Peyer's patch (tissue), 4 donors: ENCODE results near the gene TSPOAP1. TPM values are rescaled to one million over a fixed set of nuclear protein-coding genes. Genes with fewer than 3 reads are reported as not detected.

ENCODE experiments used
- DNase-seq, 3 donors: peaks; one replicate each; pipeline ENCODE4 v3.0.0-alpha.2; 2017 to 2019
- H3K27ac ChIP-seq, 4 donors: fragments of 200-600 bp; sonication (generic); one replicate each; pipeline ENCODE4 v1.5.1; 2016 to 2019
- H3K27me3 ChIP-seq, 2 donors: fragments of 200-600 bp; sonication (generic); one replicate each; pipeline ENCODE4 v1.5.1; 2019
- H3K36me3 ChIP-seq, 3 donors: fragments of 200-600 bp; sonication (generic); one replicate each; pipeline ENCODE4 v1.5.1; 2016 to 2019
- H3K4me1 ChIP-seq, 4 donors: fragments of 200-600 bp; sonication (generic); one replicate each; pipeline ENCODE4 v1.5.1; 2016 to 2019
- H3K4me3 ChIP-seq, 4 donors: fragments of 200-600 bp; sonication (generic); 1 replicate in 3 of 4; 2 replicates in 1 of 4; pipeline ENCODE4 v1.5.1; 2016 to 2019; ENCODE audit warnings: mild to moderate bottlenecking in 1 of 4
- H3K9me3 ChIP-seq, 4 donors: fragments of 200-600 bp; sonication (generic); one replicate each; pipeline ENCODE4 v1.5.1; 2016 to 2019; ENCODE audit warnings: mild to moderate bottlenecking in 1 of 4
- CTCF ChIP-seq, 6 experiments: fragments of 450-650 bp in 4 of 6; fragments of 200-600 bp in 2 of 6; sonication (generic) in 1 of 6; IDR thresholded peaks; one replicate each; pipeline ENCODE4 v1.5.1; 2017 to 2019; ENCODE audit warnings: antibody characterized with exemption in 6 of 6, mild to moderate bottlenecking in 3 of 6, moderate library complexity in 1 of 6
- POLR2A ChIP-seq, 2 donors: fragments of 450-650 bp; IDR thresholded peaks; one replicate each; pipeline ENCODE4 v1.5.1; 2017; ENCODE audit warnings: antibody characterized with exemption in 2 of 2, mild to moderate bottlenecking in 2 of 2, moderate library complexity in 2 of 2
- total RNA-seq, 4 donors: library from RNA; depleted of rRNA; stranded (reverse); fragments of >200 nt; gene quantifications; one replicate each; pipeline ENCODE4 v1.1.0, GENCODE V29; 2016

Gene TSPOAP1
- total RNA-seq, 4 donors from 2014 or later = 9.1 to 11.9 (median 10.4) TPM

- Histone ChIP-seq H3K27me3 (no peaks in the 10 kb centered on the region), H3K4me3 (peak overlapping the region in 3 of 4 donors; percentile 11 to 88 (median 62)), H3K27ac (peak overlapping the region; percentile 87 to 97 (median 95)), H3K36me3 (no peaks in the 10 kb centered on the region), H3K4me1 (peaks cover 0 to 49% (median 28%) of the 10 kb centered on the region in 4 donors), H3K9me3 (no peaks in the 10 kb centered on the region)
- TF ChIP-seq CTCF (IDR thresholded peaks at IDR 0.05) (no peak), POLR2A (IDR thresholded peaks at IDR 0.05) (no peak)
- DNase-seq = no peak
Observed at GRCh38 chr17:58334256-58334655, 5.7 kb upstream of the TSPOAP1 start.

- Histone ChIP-seq H3K4me3 (peak overlapping the region; percentile 57 to 88 (median 72)), H3K4me1 (peaks cover 0 to 45% (median 28%) of the 10 kb centered on the region in 4 donors), H3K27ac (peak overlapping the region; percentile 79 to 97 (median 95)), H3K27me3 (no peaks in the 10 kb centered on the region), H3K36me3 (no peaks in the 10 kb centered on the region), H3K9me3 (no peaks in the 10 kb centered on the region)
- no peak for TF ChIP-seq CTCF (IDR thresholded peaks at IDR 0.05)
- no peak for TF ChIP-seq POLR2A (IDR thresholded peaks at IDR 0.05)
- DNase-seq = peak in 1 of 3 donors; percentile 46
Observed at GRCh38 chr17:58333736-58334207, 5.2 kb upstream of the TSPOAP1 start.

GRCh38 chr17:58332778-58333735 is 4.5 kb upstream of the TSPOAP1 start:
- TF ChIP-seq POLR2A (IDR thresholded peaks at IDR 0.05) (no peak), CTCF (IDR thresholded peaks at IDR 0.05) (no peak)
- peak; percentile 51 to 80 (median 77) for DNase-seq
- H3K4me3 ChIP-seq = peak overlapping the region; percentile 57 to 88 (median 72)
- no peaks in the 10 kb centered on the region for H3K36me3 ChIP-seq
- peaks cover 0 to 38% (median 28%) of the 10 kb centered on the region in 4 donors for H3K4me1 ChIP-seq
- H3K27ac ChIP-seq = peak overlapping the region; percentile 79 to 97 (median 95)
- no peaks in the 10 kb centered on the region for H3K9me3 ChIP-seq
- no peaks in the 10 kb centered on the region for H3K27me3 ChIP-seq

- Histone ChIP-seq H3K27me3 (no peaks in the 10 kb centered on the region), H3K27ac (peak overlapping the region; percentile 79 to 97 (median 95)), H3K4me1 (peaks cover 0 to 34% (median 26%) of the 10 kb centered on the region in 4 donors), H3K9me3 (no peaks in the 10 kb centered on the region), H3K36me3 (no peaks in the 10 kb centered on the region), H3K4me3 (peak overlapping the region; percentile 57 to 88 (median 72))
- peak; percentile 66 to 98 (median 97) for DNase-seq
- TF ChIP-seq CTCF (IDR thresholded peaks at IDR 0.05) (no peak), POLR2A (IDR thresholded peaks at IDR 0.05) (peak; percentile 83 to 93)
Observed at GRCh38 chr17:58331815-58332777, 3.5 kb upstream of the TSPOAP1 start.
